ENCODE data around the gene NCBP1. TPM values are rescaled to one million over a fixed set of nuclear protein-coding genes. Genes with fewer than 3 reads are reported as not detected.

The NCBP1 gene
- total and polyA plus RNA-seq, 8 donors = 5.5 to 90.4 (median 18.5) TPM

- no peak for DNase-seq
- H3K36me3 ChIP-seq = peaks cover 10 to 100% (median 97%) of the 10 kb centered on the region in 4 donors
- 45 to 72% (median 62%) methylated on average over 1 of the region's 1 CpG for WGBS, 5 donors
Observed at GRCh38 chr9:97682242-97682641, 48.6 kb downstream of the NCBP1 start.

DNA sequence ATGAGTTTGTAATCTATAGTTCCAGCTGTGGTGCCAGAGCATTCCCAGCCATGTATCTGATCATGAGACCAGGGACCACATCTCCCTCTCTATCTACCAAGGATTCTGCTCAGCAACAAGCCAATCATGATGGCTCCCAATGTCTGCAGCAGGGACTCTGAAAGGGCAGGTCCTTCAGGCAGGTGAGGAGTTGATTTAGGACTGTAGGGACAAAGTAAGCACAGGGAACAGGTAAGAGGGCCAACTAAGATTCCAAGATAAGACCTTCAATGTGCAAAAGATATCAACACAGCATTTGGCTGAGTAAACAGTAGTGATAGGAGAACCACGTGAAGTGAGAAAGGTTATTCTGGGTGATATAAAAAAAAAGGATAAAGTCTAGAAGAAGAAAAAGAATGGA is 55.0 kb downstream of the NCBP1 start:
- 28 to 70% (median 50%) methylated on average over 1 of the region's 1 CpG for WGBS, 5 donors
- H3K27ac ChIP-seq = peak overlapping the region in 1 of 5 donors; percentile 37
- no peaks in the 10 kb centered on the region for H3K27me3 ChIP-seq
- no peak overlapping the region for H3K4me3 ChIP-seq
- H3K36me3 ChIP-seq = peaks cover 17 to 94% (median 92%) of the 10 kb centered on the region in 4 donors
- H3K9me3 ChIP-seq = no peaks in the 10 kb centered on the region
- intact Hi-C loops (cut with DNase I; ENCODE audit: low total_unique reads) = no loop called here
- DNase-seq = no peak
- TF ChIP-seq POLR2AphosphoS5 (IDR thresholded peaks at IDR 0.05) = peak in 2 of 3 donors; percentile 45 to 64
- TF ChIP-seq POLR2A (IDR thresholded peaks at IDR 0.05) = no peak
- no peak for TF ChIP-seq EP300 (IDR thresholded peaks at IDR 0.05)
- no peak for TF ChIP-seq CTCF (IDR thresholded peaks at IDR 0.05)
- peaks cover 6 to 44% (median 24%) of the 10 kb centered on the region in 4 donors for H3K4me1 ChIP-seq

More at GRCh38 chr9:97682242-97682641, 48.6 kb downstream of the NCBP1 start:
- H3K4me1 ChIP-seq = peaks cover 0 to 12% (median 2%) of the 10 kb centered on the region in 4 donors
- no peaks in the 10 kb centered on the region for H3K9me3 ChIP-seq
- intact Hi-C loops (cut with DNase I; ENCODE audit: low total_unique reads) = no loop called here
- H3K27ac ChIP-seq = no peak overlapping the region
- no peaks in the 10 kb centered on the region for H3K27me3 ChIP-seq
- no peak overlapping the region for H3K4me3 ChIP-seq
- no peak for TF ChIP-seq EP300 (IDR thresholded peaks at IDR 0.05)
- no peak for TF ChIP-seq POLR2A (IDR thresholded peaks at IDR 0.05)

GRCh38 chr9:97689401-97690180 is 56.0 kb downstream of the NCBP1 start:
- Histone ChIP-seq H3K27me3 (no peaks in the 10 kb centered on the region), H3K4me1 (peaks cover 6 to 53% (median 30%) of the 10 kb centered on the region in 4 donors), H3K9me3 (no peaks in the 10 kb centered on the region), H3K4me3 (no peak overlapping the region), H3K27ac (peak overlapping the region in 2 of 5 donors; percentile 3 to 16), H3K36me3 (peaks cover 16 to 85% (median 83%) of the 10 kb centered on the region in 4 donors)
- TF ChIP-seq EP300 (IDR thresholded peaks at IDR 0.05) (no peak), POLR2AphosphoS5 (IDR thresholded peaks at IDR 0.05) (no peak), CTCF (IDR thresholded peaks at IDR 0.05) (no peak), POLR2A (IDR thresholded peaks at IDR 0.05) (no peak)
- 31 to 50% (median 41%) methylated on average over 4 of the region's 4 CpGs for WGBS, 5 donors
- intact Hi-C loops (cut with DNase I; ENCODE audit: low total_unique reads) = no loop called here
- DNase-seq = no peak

DNA sequence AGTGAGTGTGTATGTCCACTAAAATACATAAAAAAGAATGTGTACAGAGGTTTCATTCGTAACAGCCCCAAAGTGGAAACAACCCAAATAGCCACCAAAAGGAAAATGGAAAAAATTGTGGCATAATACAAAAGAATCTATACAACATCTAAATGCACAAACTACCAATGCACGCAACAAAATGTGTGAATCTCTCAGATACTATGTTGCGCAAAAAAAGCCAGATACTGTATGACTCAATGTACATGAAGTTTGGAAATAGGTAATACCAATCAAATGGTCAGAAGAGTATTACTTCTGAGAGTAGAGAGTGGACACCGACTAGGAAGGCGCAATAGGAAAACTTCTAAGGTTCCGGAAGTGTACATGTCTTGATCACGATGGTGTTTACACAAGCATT is 61.1 kb downstream of the NCBP1 start:
- DNase-seq = no peak
- intact Hi-C loops (cut with DNase I; ENCODE audit: low total_unique reads) = no loop called here
- WGBS, 5 donors = 83 to 90% (median 85%) methylated on average over 7 of the region's 7 CpGs
- peak overlapping the region in 2 of 4 donors; percentile 24 to 74 for H3K4me3 ChIP-seq
- H3K4me1 ChIP-seq = peaks cover 14 to 53% (median 39%) of the 10 kb centered on the region in 4 donors
- peaks cover 14 to 36% (median 35%) of the 10 kb centered on the region in 4 donors for H3K36me3 ChIP-seq
- H3K27ac ChIP-seq = peak overlapping the region in 1 of 5 donors; percentile 23
- TF ChIP-seq EP300 (IDR thresholded peaks at IDR 0.05) (no peak), CTCF (IDR thresholded peaks at IDR 0.05) (no peak), POLR2AphosphoS5 (IDR thresholded peaks at IDR 0.05) (no peak), POLR2A (IDR thresholded peaks at IDR 0.05) (no peak)
- H3K27me3 ChIP-seq = no peaks in the 10 kb centered on the region
- H3K9me3 ChIP-seq = no peaks in the 10 kb centered on the region
